GM10847 (cell line): ENCODE results near the gene PEAK1.

ENCODE experiments used
- POLR2A ChIP-seq: IDR thresholded peaks from 2 replicates; pipeline ENCODE4 v1.6.1; 2011; ENCODE audit not compliant: insufficient read length; ENCODE audit errors: extremely low read depth

The PEAK1 gene

GRCh38 chr15:77333166-77333565 lies 86.7 kb downstream of the PEAK1 start:
- TF ChIP-seq POLR2A = no peak

- TF ChIP-seq POLR2A = no peak
Measured at GRCh38 chr15:77329202-77329601, 90.7 kb downstream of the PEAK1 start.

- no peak for TF ChIP-seq POLR2A
Measured at GRCh38 chr15:77327844-77328529, 91.9 kb downstream of the PEAK1 start.

- no peak for TF ChIP-seq POLR2A
Measured at GRCh38 chr15:77327168-77327567, 92.7 kb downstream of the PEAK1 start.

GRCh38 chr15:77326366-77326765 lies 93.5 kb downstream of the PEAK1 start:
- TF ChIP-seq POLR2A = no peak

GRCh38 chr15:77312523-77312922 lies 107.4 kb downstream of the PEAK1 start:
- no peak for TF ChIP-seq POLR2A

- no peak for TF ChIP-seq POLR2A
Measured at GRCh38 chr15:77311618-77312398, 108.1 kb downstream of the PEAK1 start.

GRCh38 chr15:77311020-77311419 lies 108.9 kb downstream of the PEAK1 start:
- no peak for TF ChIP-seq POLR2A

GRCh38 chr15:77309392-77309791 lies 110.5 kb downstream of the PEAK1 start:
- TF ChIP-seq POLR2A = no peak

- TF ChIP-seq POLR2A = no peak
Measured at GRCh38 chr15:77305953-77306352, 114.0 kb downstream of the PEAK1 start.

- TF ChIP-seq POLR2A = no peak
Measured at GRCh38 chr15:77296773-77297337, 123.0 kb downstream of the PEAK1 start.

GRCh38 chr15:77295446-77295845 lies 124.5 kb downstream of the PEAK1 start:
- no peak for TF ChIP-seq POLR2A

- no peak for TF ChIP-seq POLR2A
Measured at GRCh38 chr15:77292969-77293558, 126.8 kb downstream of the PEAK1 start.

GRCh38 chr15:77291107-77291506 lies 128.8 kb downstream of the PEAK1 start:
- no peak for TF ChIP-seq POLR2A

GRCh38 chr15:77287385-77287784 lies 132.5 kb downstream of the PEAK1 start:
- no peak for TF ChIP-seq POLR2A
